ENCODE results near the gene LENEP. TPM values are rescaled to one million over a fixed set of nuclear protein-coding genes. Genes with fewer than 3 reads are reported as not detected.

Gene LENEP
- total RNA-seq, 1 donor from 2014 or later: 1.5 TPM

DNA sequence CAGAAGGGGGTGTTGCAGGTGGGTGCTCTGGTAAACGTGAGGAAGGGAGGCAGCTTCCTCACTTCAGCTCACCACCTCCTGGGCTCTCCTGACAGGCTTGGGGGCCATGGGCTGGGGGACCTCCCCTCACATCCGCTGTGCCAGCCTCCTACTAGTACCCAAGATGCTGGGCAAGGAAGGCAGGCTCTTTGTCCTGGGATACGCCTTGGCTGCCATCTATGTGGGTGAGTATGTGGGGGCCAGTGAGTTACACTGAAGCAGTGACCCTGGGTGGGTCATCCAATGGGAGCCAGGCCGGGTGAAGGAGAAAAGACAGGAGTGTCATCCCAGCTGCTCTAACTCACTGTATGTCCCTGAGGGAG is 45.9 kb downstream of the LENEP start:
- H3K36me3 Mint-ChIP-seq (ENCODE audit: low read depth): no peaks in the 10 kb centered on the region
- no peak overlapping the region for H3K4me3 Mint-ChIP-seq
- no peak for DNase-seq (ENCODE audit: low spot score)
- peaks cover 21% of the 10 kb centered on the region for H3K27me3 Mint-ChIP-seq (ENCODE audit: insufficient read depth)
- peaks cover under 1% of the 10 kb centered on the region for H3K4me1 Mint-ChIP-seq (ENCODE audit: low read depth)
- H3K9me3 Mint-ChIP-seq: no peaks in the 10 kb centered on the region
- intact Hi-C loops (cut with micrococcal nuclease): no loop called here
- no peak overlapping the region for H3K27ac Mint-ChIP-seq

- Mint-ChIP-seq H3K4me3 (no peak overlapping the region), H3K9me3 (no peaks in the 10 kb centered on the region), H3K4me1 (ENCODE audit: low read depth) (peaks cover 13% of the 10 kb centered on the region), H3K27ac (no peak overlapping the region), H3K36me3 (ENCODE audit: low read depth) (no peaks in the 10 kb centered on the region), H3K27me3 (ENCODE audit: insufficient read depth) (peaks cover 17% of the 10 kb centered on the region)
- DNase-seq (ENCODE audit: low spot score): no peak
- intact Hi-C loops (cut with micrococcal nuclease): no loop called here
These were observed 47.1 kb downstream of the LENEP start for GRCh38 chr1:155040358-155041093.

DNA sequence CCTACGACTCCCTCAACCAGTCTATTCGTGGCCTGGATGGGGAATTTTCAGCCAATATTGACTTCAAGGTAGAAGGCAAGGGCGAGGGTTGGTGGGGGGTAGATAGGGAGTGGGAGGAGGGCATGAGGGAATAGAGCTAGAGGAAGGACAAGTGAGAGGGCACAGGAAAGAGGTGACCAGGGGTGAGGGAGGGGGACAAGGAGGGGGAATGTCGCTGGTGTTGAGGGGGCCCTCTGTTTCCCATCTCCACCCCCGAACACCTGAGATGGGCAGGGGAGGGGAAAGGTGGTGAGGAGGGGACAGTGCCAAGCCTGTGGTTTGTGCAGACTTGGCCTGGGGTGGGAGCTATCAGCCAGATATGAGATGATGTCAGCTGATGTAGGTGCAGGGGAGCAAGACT is 49.4 kb downstream of the LENEP start:
- no peak overlapping the region for H3K27ac Mint-ChIP-seq
- intact Hi-C loops (cut with micrococcal nuclease): no loop called here
- no peaks in the 10 kb centered on the region for H3K36me3 Mint-ChIP-seq (ENCODE audit: low read depth)
- H3K4me1 Mint-ChIP-seq (ENCODE audit: low read depth): peaks cover 15% of the 10 kb centered on the region
- no peak for DNase-seq (ENCODE audit: low spot score)
- H3K27me3 Mint-ChIP-seq (ENCODE audit: insufficient read depth): peaks cover 10% of the 10 kb centered on the region
- H3K9me3 Mint-ChIP-seq: no peaks in the 10 kb centered on the region
- H3K4me3 Mint-ChIP-seq: no peak overlapping the region

GRCh38 chr1:155043301-155043702 is 49.9 kb downstream of the LENEP start:
- intact Hi-C loops (cut with micrococcal nuclease): no loop called here
- Mint-ChIP-seq H3K36me3 (ENCODE audit: low read depth) (no peaks in the 10 kb centered on the region), H3K4me1 (ENCODE audit: low read depth) (peaks cover 15% of the 10 kb centered on the region), H3K4me3 (no peak overlapping the region), H3K9me3 (no peaks in the 10 kb centered on the region), H3K27ac (no peak overlapping the region), H3K27me3 (ENCODE audit: insufficient read depth) (peaks cover 10% of the 10 kb centered on the region)
- no peak for DNase-seq (ENCODE audit: low spot score)

GRCh38 chr1:155043793-155044192 is 50.4 kb downstream of the LENEP start:
- intact Hi-C loops (cut with micrococcal nuclease): no loop called here
- H3K4me3 Mint-ChIP-seq: no peak overlapping the region

More at GRCh38 chr1:155043793-155044192, 50.4 kb downstream of the LENEP start:
- no peak for DNase-seq (ENCODE audit: low spot score)
- Mint-ChIP-seq H3K36me3 (ENCODE audit: low read depth) (no peaks in the 10 kb centered on the region), H3K27me3 (ENCODE audit: insufficient read depth) (peaks cover 10% of the 10 kb centered on the region), H3K27ac (no peak overlapping the region), H3K9me3 (no peaks in the 10 kb centered on the region), H3K4me1 (ENCODE audit: low read depth) (peaks cover 15% of the 10 kb centered on the region)

Other genes with a start within 250 kb of the LENEP start
- 0.34 and 0.36 TPM in 2 replicates for gene KCNN3, start 123.3 kb upstream of the LENEP start, total RNA-seq
- 42.5 and 43.3 TPM in 2 replicates for gene PMVK, start 56.9 kb upstream of the LENEP start, total RNA-seq
- 25.1 and 27.9 TPM in 2 replicates for gene PBXIP1, start 37.5 kb upstream of the LENEP start, total RNA-seq
- 34.7 and 35.0 TPM in 2 replicates for gene PYGO2, start 31.8 kb upstream of the LENEP start, total RNA-seq
- gene SHC1, start 22.8 kb upstream of the LENEP start, total RNA-seq: 61.4 and 62.3 TPM in 2 replicates
- 151 and 158 TPM in 2 replicates for gene CKS1B, start 18.9 kb upstream of the LENEP start, total RNA-seq
- gene FLAD1, start 10.2 kb upstream of the LENEP start, total RNA-seq: 69.2 and 74.3 TPM in 2 replicates
- 166 and 172 TPM in 2 replicates for gene ZBTB7B, start 9.2 kb downstream of the LENEP start, total RNA-seq
- gene DCST2, start 40.2 kb downstream of the LENEP start, total RNA-seq: 0.26 and 0.27 TPM in 2 replicates
- not detected in 2 replicates for gene DCST1, start 40.2 kb downstream of the LENEP start, total RNA-seq
- gene ADAM15, start 57.7 kb downstream of the LENEP start, total RNA-seq: 82.9 and 86.8 TPM in 2 replicates
- 5.7 and 6.8 TPM in 2 replicates for gene EFNA4, start 70.2 kb downstream of the LENEP start, total RNA-seq
- gene EFNA3, start 85.3 kb downstream of the LENEP start, total RNA-seq: 2.8 and 3.0 TPM in 2 replicates
- gene EFNA1, start 134.3 kb downstream of the LENEP start, total RNA-seq: not detected in 2 replicates
- gene SLC50A1, start 142.3 kb downstream of the LENEP start, total RNA-seq: 45.7 and 47.7 TPM in 2 replicates
- gene DPM3, start 146.9 kb downstream of the LENEP start, total RNA-seq: 43.7 and 45.1 TPM in 2 replicates
- 230 and 238 TPM in 2 replicates for gene KRTCAP2, start 179.7 kb downstream of the LENEP start, total RNA-seq
- gene TRIM46, start 180.3 kb downstream of the LENEP start, total RNA-seq: 10.2 and 12.6 TPM in 2 replicates
- 9.7 and 10.0 TPM in 2 replicates for gene THBS3, start 214.3 kb downstream of the LENEP start, total RNA-seq
- 61.8 and 62.3 TPM in 2 replicates for gene MTX1, start 215.1 kb downstream of the LENEP start, total RNA-seq

Measured in activated T-helper 1 cell treated with anti-CD3 and anti-CD28 coated beads, Interleukin-12 subunit alpha, Interleukin-12 subunit beta, Interleukin-2, Interleukin-4 antibody, amounts not matched to agents 30 ng/mL and 10 ng/mL and 1 ng/mL, durations not matched to agents 14 hours and 24 hours and 36 hours (primary cell).